GM06990 (cell line): ENCODE data around the gene CTBS.
"Not testable (repeated sequence)": the region's sequence is repeated elsewhere in the genome, so short reads cannot be mapped to it uniquely, and the experiment has no call there.

Source experiments
- DNase-seq: peaks from one replicate; pipeline ENCODE4 v3.0.0-alpha.2; 2011; ENCODE audit not compliant: insufficient read length; ENCODE audit errors: extremely low read depth
- H3K27me3 ChIP-seq: replicated peaks from 2 replicates; pipeline ENCODE4 v1.6.0; 2011; ENCODE audit warnings: low read length; ENCODE audit not compliant: control insufficient read depth, insufficient read depth
- H3K36me3 ChIP-seq: 2 replicates; pipeline ENCODE4 v1.5.1; 2011; ENCODE audit warnings: low read length; ENCODE audit not compliant: control insufficient read depth, insufficient read depth
- H3K4me3 ChIP-seq: replicated peaks from 2 replicates; pipeline ENCODE4 v1.5.1; 2011; ENCODE audit warnings: low read depth, mild to moderate bottlenecking, control low read depth, low read length
- CTCF ChIP-seq: IDR thresholded peaks from 2 replicates; pipeline ENCODE4 v1.5.1; 2011; ENCODE audit warnings: low read length, control low read depth, mild to moderate bottlenecking, inconsistent platforms; ENCODE audit not compliant: insufficient read depth, poor library complexity, severe bottlenecking

CTBS gene

GRCh38 chr1:84510165-84510564 is 64.1 kb downstream of the CTBS start:
- Histone ChIP-seq H3K4me3 (no peak overlapping the region), H3K27me3 (no peaks in the 10 kb centered on the region), H3K36me3 (no peaks in the 10 kb centered on the region)
- TF ChIP-seq CTCF: no peak
- no peak for DNase-seq

GRCh38 chr1:84509029-84509428 is 65.2 kb downstream of the CTBS start:
- DNase-seq: no peak
- Histone ChIP-seq H3K27me3 (no peaks in the 10 kb centered on the region), H3K36me3 (no peaks in the 10 kb centered on the region), H3K4me3 (no peak overlapping the region)
- TF ChIP-seq CTCF: no peak

GRCh38 chr1:84508510-84508909 is 65.7 kb downstream of the CTBS start:
- no peak for DNase-seq
- Histone ChIP-seq H3K27me3 (no peaks in the 10 kb centered on the region), H3K36me3 (no peaks in the 10 kb centered on the region), H3K4me3 (no peak overlapping the region)
- no peak for TF ChIP-seq CTCF

GRCh38 chr1:84507887-84508286 is 66.4 kb downstream of the CTBS start:
- not testable (repeated sequence) for DNase-seq, H3K36me3 ChIP-seq, H3K27me3 ChIP-seq, H3K4me3 ChIP-seq

- no peak for DNase-seq
- Histone ChIP-seq H3K36me3 (no peaks in the 10 kb centered on the region), H3K4me3 (peak overlapping the region; percentile 89), H3K27me3 (no peaks in the 10 kb centered on the region)
- no peak for TF ChIP-seq CTCF
Observed at GRCh38 chr1:84506729-84507453, 67.3 kb downstream of the CTBS start.

- Histone ChIP-seq H3K4me3 (peak within 1 kb of the TSS; percentile 89), H3K27me3 (no peaks in the 10 kb centered on the region), H3K36me3 (no peaks in the 10 kb centered on the region; the same call in 1 of the 2 replicates)
- no peak for TF ChIP-seq CTCF
- DNase-seq: peak; percentile 98
Observed at GRCh38 chr1:84506002-84506728, 68.1 kb downstream of the CTBS start, which contains the start of the genes GNG5 and SPATA1. Gene GNG5 (minus strand): TSS chr1:84506581. CDS start chr1:84506091, 490 bp downstream. Gene SPATA1 (plus strand): TSS chr1:84506386. CDS start chr1:84516360, 9,974 bp downstream.
